K562 (cell line): ENCODE measurements around the gene FAM177B. TPM values are rescaled to one million over a fixed set of nuclear protein-coding genes. Genes with fewer than 3 reads are reported as not detected.

Experiments
- ADNP ChIP-seq: fragments of 200-800 bp; sonication (Bioruptor generic); IDR thresholded peaks from 2 replicates; pipeline ENCODE4 v1.6.1; 2016; ENCODE audit warnings: missing genetic modification characterization, missing compliant biosample characterization
- CSDE1 ChIP-seq, 2 experiments: fragments of 450-650 bp; IDR thresholded peaks; 2 replicates each; pipeline ENCODE4 v1.6.1; 2016; ENCODE audit warnings: mild to moderate bottlenecking in 1 of 2
- ETV6 ChIP-seq, 3 experiments: fragments of 150-350 bp in 1 of 3; sonication (generic) in 1 of 3; formaldehyde crosslinking in 1 of 3; IDR thresholded peaks; 2 replicates each; pipeline versions ENCODE4 v1.6.1 to v1.8.0; 2014 to 2022; ENCODE audit warnings: borderline replicate concordance in 2 of 3, low read depth in 2 of 3, antibody characterized with exemption in 1 of 3, low read length in 1 of 3, mild to moderate bottlenecking in 1 of 3, missing genetic modification reagents in 1 of 3
- EWSR1 ChIP-seq: fragments of 450-650 bp; IDR thresholded peaks from 2 replicates; pipeline ENCODE4 v1.6.1; 2018; ENCODE audit warnings: borderline replicate concordance, mild to moderate bottlenecking, low read depth, moderate library complexity; ENCODE audit not compliant: partially characterized antibody
- GTF2A2 ChIP-seq: IDR thresholded peaks from 2 replicates; pipeline ENCODE4 v1.6.1; 2016; ENCODE audit warnings: mild to moderate bottlenecking, missing genetic modification characterization, missing compliant biosample characterization
- KDM5B ChIP-seq: fragments of 200-600 bp; sonication (generic); IDR thresholded peaks from 2 replicates; pipeline ENCODE4 v1.6.1; 2012; ENCODE audit warnings: low read depth, mild to moderate bottlenecking, moderate library complexity, low read length, control low read depth, inconsistent platforms; ENCODE audit not compliant: insufficient replicate concordance
- SP2 ChIP-seq: IDR thresholded peaks from 2 replicates; pipeline ENCODE4 v1.6.1; 2011; ENCODE audit warnings: mild to moderate bottlenecking, low read depth, low read length, moderate library complexity; ENCODE audit not compliant: poor library complexity, severe bottlenecking; ENCODE audit errors: extremely low read depth
- ZFP1 ChIP-seq: fragments of 450-650 bp; formaldehyde crosslinking; IDR thresholded peaks from 2 replicates; pipeline ENCODE4 v1.4.0; 2020; ENCODE audit warnings: mild to moderate bottlenecking, mixed read lengths
- ZNF133 ChIP-seq: fragments of 250-450 bp; sonication (Bioruptor Pico); IDR thresholded peaks from 2 replicates; pipeline ENCODE4 v1.4.0; 2020; ENCODE audit warnings: mild to moderate bottlenecking
- ZNF239 ChIP-seq: fragments of 250-450 bp; sonication (Bioruptor Pico); IDR thresholded peaks from 2 replicates; pipeline ENCODE4 v1.4.0; 2020; ENCODE audit warnings: mild to moderate bottlenecking
- ZNF780A ChIP-seq: fragments of 250-450 bp; sonication (Bioruptor Pico); IDR thresholded peaks from 2 replicates; pipeline ENCODE4 v1.5.0; 2021; ENCODE audit warnings: mild to moderate bottlenecking
- ZNF79 ChIP-seq: fragments of 250-450 bp; sonication (Bioruptor Pico); IDR thresholded peaks from 2 replicates; pipeline ENCODE4 v1.4.0; 2020; ENCODE audit warnings: low read depth, mild to moderate bottlenecking, moderate library complexity
- polyA plus RNA-seq, 8 experiments: library from polyadenylated mRNA; depleted of rRNA in 4 of 8; stranded (reverse) in 5 of 8; unstranded in 3 of 8; fragments of >200 nt; fragmentation: Nextera tagmentation in 2 of 8; fragmentation: Illumina TruSeq in 1 of 8; extraction: Ambion mirVana in 2 of 8; extraction: Trizol in 1 of 8; gene quantifications; 2 replicates each; pipeline versions ENCODE4 v1.2.1 to v1.2.3, GENCODE V29; 2011 to 2014; ENCODE audit warnings: inconsistent platforms in 1 of 8, missing spikeins in 1 of 8
- total RNA-seq, 7 experiments: library from RNA; depleted of rRNA in 6 of 7; stranded (reverse); fragments of >200 nt in 6 of 7; fragmentation: Illumina TruSeq in 2 of 7; extraction: Trizol in 2 of 7; gene quantifications; 2 replicates each; pipeline versions ENCODE4 v1.2.1 to v1.2.3, GENCODE V29; 2011 to 2021; ENCODE audit warnings: low replicate concordance in 1 of 7
- TF ChIP-seq, protein P1 (sequence below): fragments of 250-450 bp; sonication (Bioruptor Pico); IDR thresholded peaks from 2 replicates; pipeline ENCODE4 v1.6.1; 2021; ENCODE audit warnings: mild to moderate bottlenecking
- TF ChIP-seq, protein P2 (sequence below): fragments of 250-450 bp; sonication (Bioruptor Pico); IDR thresholded peaks from 2 replicates; pipeline ENCODE4 v1.4.0; 2020; ENCODE audit warnings: mild to moderate bottlenecking, moderate library complexity
- TF ChIP-seq, protein P3 (sequence below): fragments of 150-350 bp; IDR thresholded peaks from 2 replicates; pipeline ENCODE4 v1.6.1; 2014; ENCODE audit warnings: low read depth, mild to moderate bottlenecking, low read length, borderline replicate concordance
- TF ChIP-seq, protein P4 (sequence below): fragments of 450-650 bp; formaldehyde crosslinking; IDR thresholded peaks from 2 replicates; pipeline ENCODE4 v1.4.0; 2022; ENCODE audit warnings: missing genetic modification characterization

The FAM177B gene
- total and polyA plus RNA-seq, 9 of the 15 experiments (the other 6 are each of a cell fraction or from before 2014, with no cell fraction given) = not detected

DNA sequence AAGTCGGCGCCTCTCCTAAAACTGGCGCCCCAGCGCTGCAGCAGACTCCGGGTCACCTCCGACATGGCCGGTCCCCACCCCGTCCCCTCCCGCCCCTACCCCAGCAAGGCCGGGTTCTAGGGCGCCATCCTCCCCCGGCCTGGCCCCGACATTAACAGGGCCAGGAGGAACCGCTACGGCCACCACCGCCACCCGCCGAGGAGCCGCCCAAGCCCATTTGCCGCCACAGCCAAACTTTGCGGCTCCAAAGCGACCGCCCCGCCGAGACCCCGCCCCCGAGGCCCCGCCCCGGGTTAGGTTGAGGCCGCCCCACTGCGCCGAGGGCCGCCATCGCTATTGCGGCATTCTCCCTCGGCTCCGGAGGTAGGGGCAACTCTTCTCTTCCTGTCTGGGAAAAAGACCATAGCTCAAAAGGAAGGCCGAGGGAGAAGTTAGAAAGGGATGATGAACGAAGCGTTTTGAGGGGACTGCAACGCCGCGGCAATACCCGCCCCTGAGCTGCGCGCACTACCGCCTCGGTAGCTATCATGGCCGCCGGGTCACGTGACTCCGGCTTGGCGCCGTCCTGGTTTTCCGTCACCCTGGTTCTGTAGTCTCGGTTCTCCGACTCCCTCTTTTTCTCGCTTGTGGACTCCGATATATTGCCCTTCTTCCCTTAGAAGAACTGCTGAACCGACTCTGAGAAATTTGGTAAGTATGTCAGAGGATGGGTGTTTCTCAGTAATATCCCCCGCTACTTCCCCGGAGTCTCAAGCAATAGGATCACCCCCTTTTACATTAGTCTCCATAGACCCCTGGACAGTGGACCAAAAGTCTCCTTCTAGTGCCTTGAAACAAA lies 24.5 kb upstream of the FAM177B start, which contains the start of the genes AIDA and BROX (continued):
- TF ChIP-seq KDM5B (peak; percentile 4), GTF2A2 (no peak), ZNF133 (CRISPR knock-in tag) (no peak), ZNF239 (CRISPR knock-in tag) (peak; percentile 39), ADNP (tag) (no peak), SP2 (no peak), CSDE1 (IDR thresholded peaks at IDR 0.05) (peak in 1 of 2 experiments; percentile 98; a peak in 2 of 4 replicates), ZNF79 (CRISPR knock-in tag) (no peak), ETV6 (IDR thresholded peaks at IDR 0.05; ENCODE audit: borderline replicate concordance in 1 of 2, low read depth in 2 of 2, low read length in 1 of 2) (no peak), ETV6 (CRISPR knock-in tag; IDR thresholded peaks at IDR 0.05; ENCODE audit: borderline replicate concordance) (no peak), ZNF780A (CRISPR knock-in tag) (no peak), EWSR1 (no peak), ZFP1 (CRISPR knock-in tag) (peak; percentile 47; the same call in 1 of the 2 replicates)
- TF ChIP-seq, protein P1, sequence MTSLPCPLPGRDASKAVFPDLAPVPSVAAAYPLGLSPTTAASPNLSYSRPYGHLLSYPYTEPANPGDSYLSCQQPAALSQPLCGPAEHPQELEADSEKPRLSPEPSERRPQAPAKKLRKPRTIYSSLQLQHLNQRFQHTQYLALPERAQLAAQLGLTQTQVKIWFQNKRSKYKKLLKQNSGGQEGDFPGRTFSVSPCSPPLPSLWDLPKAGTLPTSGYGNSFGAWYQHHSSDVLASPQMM = no peak
- TF ChIP-seq, protein P2, sequence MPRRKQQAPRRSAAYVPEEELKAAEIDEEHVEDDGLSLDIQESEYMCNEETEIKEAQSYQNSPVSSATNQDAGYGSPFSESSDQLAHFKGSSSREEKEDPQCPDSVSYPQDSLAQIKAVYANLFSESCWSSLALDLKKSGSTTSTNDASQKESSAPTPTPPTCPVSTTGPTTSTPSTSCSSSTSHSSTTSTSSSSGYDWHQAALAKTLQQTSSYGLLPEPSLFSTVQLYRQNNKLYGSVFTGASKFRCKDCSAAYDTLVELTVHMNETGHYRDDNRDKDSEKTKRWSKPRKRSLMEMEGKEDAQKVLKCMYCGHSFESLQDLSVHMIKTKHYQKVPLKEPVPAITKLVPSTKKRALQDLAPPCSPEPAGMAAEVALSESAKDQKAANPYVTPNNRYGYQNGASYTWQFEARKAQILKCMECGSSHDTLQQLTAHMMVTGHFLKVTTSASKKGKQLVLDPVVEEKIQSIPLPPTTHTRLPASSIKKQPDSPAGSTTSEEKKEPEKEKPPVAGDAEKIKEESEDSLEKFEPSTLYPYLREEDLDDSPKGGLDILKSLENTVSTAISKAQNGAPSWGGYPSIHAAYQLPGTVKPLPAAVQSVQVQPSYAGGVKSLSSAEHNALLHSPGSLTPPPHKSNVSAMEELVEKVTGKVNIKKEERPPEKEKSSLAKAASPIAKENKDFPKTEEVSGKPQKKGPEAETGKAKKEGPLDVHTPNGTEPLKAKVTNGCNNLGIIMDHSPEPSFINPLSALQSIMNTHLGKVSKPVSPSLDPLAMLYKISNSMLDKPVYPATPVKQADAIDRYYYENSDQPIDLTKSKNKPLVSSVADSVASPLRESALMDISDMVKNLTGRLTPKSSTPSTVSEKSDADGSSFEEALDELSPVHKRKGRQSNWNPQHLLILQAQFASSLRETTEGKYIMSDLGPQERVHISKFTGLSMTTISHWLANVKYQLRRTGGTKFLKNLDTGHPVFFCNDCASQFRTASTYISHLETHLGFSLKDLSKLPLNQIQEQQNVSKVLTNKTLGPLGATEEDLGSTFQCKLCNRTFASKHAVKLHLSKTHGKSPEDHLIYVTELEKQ (CRISPR knock-in tag) = 0 out of 2 replicates have a peak, but pooled peaks have one; percentile 40
- TF ChIP-seq, protein P3, sequence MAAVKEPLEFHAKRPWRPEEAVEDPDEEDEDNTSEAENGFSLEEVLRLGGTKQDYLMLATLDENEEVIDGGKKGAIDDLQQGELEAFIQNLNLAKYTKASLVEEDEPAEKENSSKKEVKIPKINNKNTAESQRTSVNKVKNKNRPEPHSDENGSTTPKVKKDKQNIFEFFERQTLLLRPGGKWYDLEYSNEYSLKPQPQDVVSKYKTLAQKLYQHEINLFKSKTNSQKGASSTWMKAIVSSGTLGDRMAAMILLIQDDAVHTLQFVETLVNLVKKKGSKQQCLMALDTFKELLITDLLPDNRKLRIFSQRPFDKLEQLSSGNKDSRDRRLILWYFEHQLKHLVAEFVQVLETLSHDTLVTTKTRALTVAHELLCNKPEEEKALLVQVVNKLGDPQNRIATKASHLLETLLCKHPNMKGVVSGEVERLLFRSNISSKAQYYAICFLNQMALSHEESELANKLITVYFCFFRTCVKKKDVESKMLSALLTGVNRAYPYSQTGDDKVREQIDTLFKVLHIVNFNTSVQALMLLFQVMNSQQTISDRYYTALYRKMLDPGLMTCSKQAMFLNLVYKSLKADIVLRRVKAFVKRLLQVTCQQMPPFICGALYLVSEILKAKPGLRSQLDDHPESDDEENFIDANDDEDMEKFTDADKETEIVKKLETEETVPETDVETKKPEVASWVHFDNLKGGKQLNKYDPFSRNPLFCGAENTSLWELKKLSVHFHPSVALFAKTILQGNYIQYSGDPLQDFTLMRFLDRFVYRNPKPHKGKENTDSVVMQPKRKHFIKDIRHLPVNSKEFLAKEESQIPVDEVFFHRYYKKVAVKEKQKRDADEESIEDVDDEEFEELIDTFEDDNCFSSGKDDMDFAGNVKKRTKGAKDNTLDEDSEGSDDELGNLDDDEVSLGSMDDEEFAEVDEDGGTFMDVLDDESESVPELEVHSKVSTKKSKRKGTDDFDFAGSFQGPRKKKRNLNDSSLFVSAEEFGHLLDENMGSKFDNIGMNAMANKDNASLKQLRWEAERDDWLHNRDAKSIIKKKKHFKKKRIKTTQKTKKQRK = no peak
- TF ChIP-seq, protein P4, sequence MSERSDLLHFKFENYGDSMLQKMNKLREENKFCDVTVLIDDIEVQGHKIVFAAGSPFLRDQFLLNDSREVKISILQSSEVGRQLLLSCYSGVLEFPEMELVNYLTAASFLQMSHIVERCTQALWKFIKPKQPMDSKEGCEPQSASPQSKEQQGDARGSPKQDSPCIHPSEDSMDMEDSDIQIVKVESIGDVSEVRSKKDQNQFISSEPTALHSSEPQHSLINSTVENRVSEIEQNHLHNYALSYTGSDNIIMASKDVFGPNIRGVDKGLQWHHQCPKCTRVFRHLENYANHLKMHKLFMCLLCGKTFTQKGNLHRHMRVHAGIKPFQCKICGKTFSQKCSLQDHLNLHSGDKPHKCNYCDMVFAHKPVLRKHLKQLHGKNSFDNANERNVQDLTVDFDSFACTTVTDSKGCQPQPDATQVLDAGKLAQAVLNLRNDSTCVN = 0 out of 2 replicates have a peak, but pooled peaks have one; percentile 28
